ENCODE measurements around the gene OR51E2. TPM values are rescaled to one million over a fixed set of nuclear protein-coding genes. Genes with fewer than 3 reads are reported as not detected.

The OR51E2 gene
- total RNA-seq, 2 donors from 2014 or later, result 10.6 to 100 TPM

DNA sequence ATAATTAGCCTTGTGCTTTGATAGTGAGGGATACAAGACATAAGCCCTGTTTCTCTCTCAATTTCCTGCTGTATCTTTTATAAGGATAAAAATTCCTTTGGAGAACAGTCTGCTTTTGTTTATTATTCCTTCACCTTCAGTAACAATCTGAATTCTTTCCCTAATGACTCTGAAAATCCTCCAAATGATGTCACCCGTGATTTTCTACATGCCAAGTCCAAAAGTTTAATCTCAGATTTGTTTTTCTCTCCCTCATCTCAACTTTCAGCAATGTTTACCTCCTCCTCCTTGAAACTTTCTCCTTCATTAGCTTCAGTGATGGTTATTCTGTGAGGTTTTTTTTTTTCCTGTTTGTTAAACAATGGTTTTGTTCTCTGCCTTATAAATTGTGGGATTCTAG is 2.2 kb downstream of the OR51E2 start:
- WGBS, result 14% methylated on average over 1 of the region's 1 CpG
- DNase-seq (ENCODE audit: low spot score), result no peak
- Histone ChIP-seq H3K27ac (peak overlapping the region in 1 of 2 donors; percentile 60), H3K4me3 (peak overlapping the region; percentile 16 to 28), H3K4me1 (replicated peaks) (no peaks in the 10 kb centered on the region), H3K36me3 (no peaks in the 10 kb centered on the region), H3K9me3 (no peaks in the 10 kb centered on the region), H3K27me3 (replicated peaks; ENCODE audit: insufficient read depth) (no peaks in the 10 kb centered on the region)
- intact Hi-C loops (cut with DNase I), result loop anchor here (5.0 kb wide), 1 partner anchor 58 kb away; the partner anchor contains the start of gene OR51D1
- no peak for TF ChIP-seq POLR2A (IDR thresholded peaks at IDR 0.05)
- TF ChIP-seq POLR2AphosphoS5 (IDR thresholded peaks at IDR 0.05), result no peak
- no peak for TF ChIP-seq CTCF (IDR thresholded peaks at IDR 0.05)

DNA sequence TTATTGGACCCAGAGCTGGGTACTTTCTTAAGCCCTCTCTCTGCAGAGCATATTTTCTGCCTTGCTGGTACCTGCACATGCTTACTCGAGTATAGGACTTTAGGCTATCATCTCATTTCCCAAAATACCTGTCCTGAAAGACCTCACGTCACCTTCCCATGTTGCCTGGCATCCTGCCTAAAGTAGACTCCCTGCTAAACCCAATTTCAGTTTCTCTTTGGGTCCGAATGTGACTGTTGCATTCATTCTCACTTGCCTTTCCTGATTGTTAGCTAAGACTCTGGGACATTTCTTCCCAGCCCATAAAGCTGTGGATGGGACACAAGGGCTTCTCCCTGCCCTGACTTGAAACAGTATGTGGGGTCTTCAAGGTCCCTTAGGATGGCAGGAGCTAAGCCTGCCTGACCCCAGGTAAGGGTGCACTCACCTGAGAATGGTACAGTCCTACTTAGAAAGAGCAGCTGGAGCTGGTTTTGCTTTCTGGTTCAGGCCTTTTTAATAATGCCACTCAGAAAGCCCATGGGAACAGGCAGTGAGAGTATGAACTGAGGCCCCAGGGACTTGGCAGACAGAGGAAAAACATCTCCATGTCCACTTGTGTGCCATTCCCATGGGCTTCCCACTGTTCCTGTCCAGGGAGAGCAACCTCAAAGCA is 12.9 kb downstream of the OR51E2 start:
- H3K4me3 ChIP-seq, result no peak overlapping the region
- WGBS, result 94% methylated on average over 3 of the region's 3 CpGs
- TF ChIP-seq CTCF (IDR thresholded peaks at IDR 0.05) (no peak), POLR2AphosphoS5 (IDR thresholded peaks at IDR 0.05) (no peak), POLR2A (IDR thresholded peaks at IDR 0.05) (no peak)
- no peak overlapping the region for H3K27ac ChIP-seq
- no peaks in the 10 kb centered on the region for H3K4me1 ChIP-seq (replicated peaks)
- intact Hi-C loops (cut with DNase I), result no loop called here
- no peaks in the 10 kb centered on the region for H3K9me3 ChIP-seq
- no peaks in the 10 kb centered on the region for H3K27me3 ChIP-seq (replicated peaks; ENCODE audit: insufficient read depth)
- no peaks in the 10 kb centered on the region for H3K36me3 ChIP-seq
- no peak for DNase-seq (ENCODE audit: low spot score)

DNA sequence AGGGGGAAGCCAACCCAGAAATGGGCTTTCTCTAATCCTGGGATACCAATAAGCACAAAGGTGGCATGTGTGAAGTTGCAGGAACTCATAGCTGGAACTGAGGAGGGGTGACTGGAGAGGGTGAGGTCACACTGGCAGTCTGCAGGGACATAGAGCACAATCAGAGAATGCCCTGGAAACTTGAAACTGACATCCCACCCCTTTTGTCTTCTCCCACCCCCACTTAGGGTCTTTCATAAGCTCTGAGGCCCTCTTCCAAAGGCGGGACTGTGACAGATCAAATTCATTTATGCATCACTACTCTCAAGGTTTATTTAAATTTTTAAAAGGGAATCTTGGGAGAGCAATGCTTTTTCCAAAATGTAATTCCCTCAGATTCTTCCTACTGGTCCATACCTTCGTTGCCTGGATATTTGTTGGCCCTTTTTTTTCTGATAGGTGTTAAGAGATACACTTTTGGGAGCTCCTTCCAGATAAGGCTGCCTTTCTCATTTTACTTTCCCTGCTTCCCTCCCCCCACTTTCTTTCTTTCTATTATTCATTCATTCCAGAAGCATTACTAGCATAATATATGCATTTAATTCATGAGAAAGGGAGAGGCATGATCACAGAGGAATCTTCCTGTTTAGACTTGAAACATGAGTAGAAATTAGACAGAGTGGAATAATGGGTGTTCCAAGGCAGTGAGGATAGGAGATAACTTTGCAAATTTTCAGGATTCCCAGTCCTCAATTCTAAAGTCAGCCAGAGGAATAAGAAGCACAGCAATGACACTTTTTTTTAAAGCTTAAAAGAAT is 14.8 kb downstream of the OR51E2 start:
- intact Hi-C loops (cut with DNase I), result no loop called here
- Histone ChIP-seq H3K4me3 (no peak overlapping the region), H3K9me3 (no peaks in the 10 kb centered on the region), H3K27ac (no peak overlapping the region), H3K27me3 (replicated peaks; ENCODE audit: insufficient read depth) (no peaks in the 10 kb centered on the region), H3K4me1 (replicated peaks) (no peaks in the 10 kb centered on the region), H3K36me3 (no peaks in the 10 kb centered on the region)
- 96% methylated on average over 2 of the region's 2 CpGs for WGBS
- TF ChIP-seq POLR2A (IDR thresholded peaks at IDR 0.05), result no peak
- no peak for TF ChIP-seq CTCF (IDR thresholded peaks at IDR 0.05)
- TF ChIP-seq POLR2AphosphoS5 (IDR thresholded peaks at IDR 0.05), result no peak
- DNase-seq (ENCODE audit: low spot score), result no peak

DNA sequence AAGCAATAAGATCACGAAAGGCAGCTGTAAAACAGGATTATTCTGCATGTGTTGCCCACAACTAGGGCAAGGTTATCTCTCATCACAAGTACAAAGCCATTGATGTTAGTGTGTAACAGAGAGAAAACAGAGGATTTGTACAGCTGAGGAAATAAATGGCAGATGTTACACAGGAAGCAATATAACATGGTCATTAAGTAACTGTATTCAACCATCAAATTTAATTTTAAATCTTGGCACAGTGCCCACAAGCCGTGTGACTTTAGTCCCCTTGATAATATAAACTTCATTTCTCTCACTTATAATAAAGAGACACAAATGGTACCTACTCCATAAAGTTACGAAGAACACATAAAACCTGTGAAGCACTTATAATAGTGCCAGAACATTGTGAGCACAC is 17.3 kb downstream of the OR51E2 start:
- Histone ChIP-seq H3K9me3 (no peaks in the 10 kb centered on the region), H3K27me3 (replicated peaks; ENCODE audit: insufficient read depth) (no peaks in the 10 kb centered on the region), H3K27ac (no peak overlapping the region), H3K4me1 (replicated peaks) (no peaks in the 10 kb centered on the region), H3K36me3 (no peaks in the 10 kb centered on the region), H3K4me3 (no peak overlapping the region)
- intact Hi-C loops (cut with DNase I), result no loop called here
- TF ChIP-seq POLR2A (IDR thresholded peaks at IDR 0.05), result no peak
- WGBS, result 30% methylated on average over 3 of the region's 3 CpGs
- DNase-seq (ENCODE audit: low spot score), result no peak

DNA sequence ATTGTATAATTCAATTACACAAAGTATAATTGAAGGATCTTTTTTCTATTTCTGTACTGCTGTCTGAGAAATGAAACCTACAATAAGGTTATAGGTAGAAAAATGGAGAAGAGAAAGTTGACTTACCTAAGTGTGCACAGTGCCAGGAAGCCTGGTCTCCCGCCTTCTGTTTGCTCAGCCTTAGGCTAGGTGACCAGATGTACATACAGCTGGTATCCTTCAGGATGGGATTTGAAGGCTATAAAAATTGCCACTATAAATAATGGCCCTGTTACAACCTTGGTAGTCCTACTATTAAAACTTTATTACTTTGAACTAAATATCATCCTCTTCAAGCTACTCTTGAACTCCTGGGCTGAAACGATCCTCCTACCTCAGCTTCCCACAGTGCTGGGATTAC is 19.7 kb downstream of the OR51E2 start:
- Histone ChIP-seq H3K4me1 (replicated peaks) (no peaks in the 10 kb centered on the region), H3K9me3 (no peaks in the 10 kb centered on the region), H3K27ac (no peak overlapping the region), H3K4me3 (no peak overlapping the region), H3K36me3 (no peaks in the 10 kb centered on the region), H3K27me3 (replicated peaks; ENCODE audit: insufficient read depth) (no peaks in the 10 kb centered on the region)
- 18% methylated on average over 2 of the region's 2 CpGs for WGBS
- TF ChIP-seq CTCF (IDR thresholded peaks at IDR 0.05) (no peak), POLR2AphosphoS5 (IDR thresholded peaks at IDR 0.05) (peak; percentile 50)
- intact Hi-C loops (cut with DNase I), result no loop called here
- DNase-seq (ENCODE audit: low spot score), result peak; percentile 32
